ENCODE data around the gene OCA2.
A peak's percentile ranks its signal among the peaks of the same experiment; 100 is the strongest.

The OCA2 gene

GRCh38 chr15:27932600-27932999 is 166.5 kb downstream of the OCA2 start:
- H3K4me3 ChIP-seq (ENCODE audit: low read depth, low read length): no peak overlapping the region
- TF ChIP-seq CTCF (IDR thresholded peaks at IDR 0.05; ENCODE audit: low read depth, low read length): no peak
- no peak for TF ChIP-seq MAX (IDR thresholded peaks at IDR 0.05; ENCODE audit: low read depth, low read length)
- TF ChIP-seq MYC (IDR thresholded peaks at IDR 0.05; ENCODE audit: low read depth, low read length): no peak
- no peak for TF ChIP-seq POLR2A (IDR thresholded peaks at IDR 0.05; ENCODE audit: extremely low read depth, insufficient read length)
- DNase-seq (ENCODE audit: low read depth): no peak

- TF ChIP-seq CTCF (IDR thresholded peaks at IDR 0.05; ENCODE audit: low read depth, low read length): no peak
- no peak for TF ChIP-seq MYC (IDR thresholded peaks at IDR 0.05; ENCODE audit: low read depth, low read length)
- no peak for TF ChIP-seq MAX (IDR thresholded peaks at IDR 0.05; ENCODE audit: low read depth, low read length)
- TF ChIP-seq POLR2A (IDR thresholded peaks at IDR 0.05; ENCODE audit: extremely low read depth, insufficient read length): no peak
- DNase-seq (ENCODE audit: low read depth): no peak
- no peak overlapping the region for H3K4me3 ChIP-seq (ENCODE audit: low read depth, low read length)
Observed at GRCh38 chr15:27928386-27928785, 170.7 kb downstream of the OCA2 start.

- TF ChIP-seq MAX (IDR thresholded peaks at IDR 0.05; ENCODE audit: low read depth, low read length) (no peak), CTCF (IDR thresholded peaks at IDR 0.05; ENCODE audit: low read depth, low read length) (no peak), MYC (IDR thresholded peaks at IDR 0.05; ENCODE audit: low read depth, low read length) (no peak), POLR2A (IDR thresholded peaks at IDR 0.05; ENCODE audit: extremely low read depth, insufficient read length) (no peak)
- no peak overlapping the region for H3K4me3 ChIP-seq (ENCODE audit: low read depth, low read length)
- no peak for DNase-seq (ENCODE audit: low read depth)
Observed at GRCh38 chr15:27912283-27912682, 186.8 kb downstream of the OCA2 start.

GRCh38 chr15:27906802-27907201 is 192.3 kb downstream of the OCA2 start:
- TF ChIP-seq MAX (IDR thresholded peaks at IDR 0.05; ENCODE audit: low read depth, low read length): 0 out of 2 replicates have a peak, but pooled peaks have one; percentile 21
- TF ChIP-seq POLR2A (IDR thresholded peaks at IDR 0.05; ENCODE audit: extremely low read depth, insufficient read length): no peak
- DNase-seq (ENCODE audit: low read depth): peak; percentile 42
- H3K4me3 ChIP-seq (ENCODE audit: low read depth, low read length): no peak overlapping the region

GRCh38 chr15:27903405-27903804 is 195.7 kb downstream of the OCA2 start:
- H3K4me3 ChIP-seq (ENCODE audit: low read depth, low read length): no peak overlapping the region
- no peak for TF ChIP-seq MYC (IDR thresholded peaks at IDR 0.05; ENCODE audit: low read depth, low read length)
- TF ChIP-seq MAX (IDR thresholded peaks at IDR 0.05; ENCODE audit: low read depth, low read length): no peak
- TF ChIP-seq POLR2A (IDR thresholded peaks at IDR 0.05; ENCODE audit: extremely low read depth, insufficient read length): no peak
- TF ChIP-seq CTCF (IDR thresholded peaks at IDR 0.05; ENCODE audit: low read depth, low read length): no peak
- no peak for DNase-seq (ENCODE audit: low read depth)

- no peak for DNase-seq (ENCODE audit: low read depth)
- no peak overlapping the region for H3K4me3 ChIP-seq (ENCODE audit: low read depth, low read length)
- TF ChIP-seq MYC (IDR thresholded peaks at IDR 0.05; ENCODE audit: low read depth, low read length): no peak
- no peak for TF ChIP-seq POLR2A (IDR thresholded peaks at IDR 0.05; ENCODE audit: extremely low read depth, insufficient read length)
Observed at GRCh38 chr15:27902680-27903385, 196.3 kb downstream of the OCA2 start.

Measured in NB4 (cell line).